C4-2B (cell line): ENCODE data around the gene SLC22A25.

ENCODE experiments used
- H3K27ac ChIP-seq: fragments of 450-650 bp; 2 replicates; pipeline ENCODE4 v1.5.1; 2017
- ZFX ChIP-seq: fragments of 450-650 bp; IDR thresholded peaks from 2 replicates; pipeline ENCODE4 v1.6.1; 2017
- TF ChIP-seq, protein P1 (sequence below): fragments of 450-650 bp; conservative IDR thresholded peaks from 2 replicates; pipeline ENCODE4 v1.5.1; 2017; ENCODE audit warnings: mild to moderate bottlenecking

Gene SLC22A25

DNA sequence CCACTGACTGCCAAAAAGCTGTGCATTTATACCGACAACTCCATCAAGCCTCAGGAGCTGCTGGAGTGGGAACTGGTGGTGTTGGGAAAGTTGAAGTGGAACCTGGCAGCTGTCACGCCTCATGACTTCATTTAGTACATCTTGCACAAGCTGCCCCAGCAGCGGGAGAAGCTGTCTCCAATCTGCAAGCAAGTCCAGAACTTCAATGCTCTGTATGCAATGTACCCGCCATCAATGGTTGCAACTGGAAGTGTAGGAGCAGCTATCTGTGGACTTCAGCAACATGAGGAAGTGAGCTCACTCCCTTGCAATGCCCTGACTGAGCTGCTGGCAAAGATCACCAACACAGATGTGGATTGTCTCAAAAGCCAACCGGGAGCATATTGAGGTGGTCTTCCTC, at the start of gene SLC22A25:
Gene SLC22A25, minus strand, starts transcription at position 67 of the 400 bp plus-strand sequence. CDS start 13,947 bp downstream, outside the sequence.
- TF ChIP-seq, protein P1, sequence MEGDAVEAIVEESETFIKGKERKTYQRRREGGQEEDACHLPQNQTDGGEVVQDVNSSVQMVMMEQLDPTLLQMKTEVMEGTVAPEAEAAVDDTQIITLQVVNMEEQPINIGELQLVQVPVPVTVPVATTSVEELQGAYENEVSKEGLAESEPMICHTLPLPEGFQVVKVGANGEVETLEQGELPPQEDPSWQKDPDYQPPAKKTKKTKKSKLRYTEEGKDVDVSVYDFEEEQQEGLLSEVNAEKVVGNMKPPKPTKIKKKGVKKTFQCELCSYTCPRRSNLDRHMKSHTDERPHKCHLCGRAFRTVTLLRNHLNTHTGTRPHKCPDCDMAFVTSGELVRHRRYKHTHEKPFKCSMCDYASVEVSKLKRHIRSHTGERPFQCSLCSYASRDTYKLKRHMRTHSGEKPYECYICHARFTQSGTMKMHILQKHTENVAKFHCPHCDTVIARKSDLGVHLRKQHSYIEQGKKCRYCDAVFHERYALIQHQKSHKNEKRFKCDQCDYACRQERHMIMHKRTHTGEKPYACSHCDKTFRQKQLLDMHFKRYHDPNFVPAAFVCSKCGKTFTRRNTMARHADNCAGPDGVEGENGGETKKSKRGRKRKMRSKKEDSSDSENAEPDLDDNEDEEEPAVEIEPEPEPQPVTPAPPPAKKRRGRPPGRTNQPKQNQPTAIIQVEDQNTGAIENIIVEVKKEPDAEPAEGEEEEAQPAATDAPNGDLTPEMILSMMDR, result no peak
- TF ChIP-seq ZFX, result no peak
- H3K27ac ChIP-seq, result no peak within 1 kb of the TSS

DNA sequence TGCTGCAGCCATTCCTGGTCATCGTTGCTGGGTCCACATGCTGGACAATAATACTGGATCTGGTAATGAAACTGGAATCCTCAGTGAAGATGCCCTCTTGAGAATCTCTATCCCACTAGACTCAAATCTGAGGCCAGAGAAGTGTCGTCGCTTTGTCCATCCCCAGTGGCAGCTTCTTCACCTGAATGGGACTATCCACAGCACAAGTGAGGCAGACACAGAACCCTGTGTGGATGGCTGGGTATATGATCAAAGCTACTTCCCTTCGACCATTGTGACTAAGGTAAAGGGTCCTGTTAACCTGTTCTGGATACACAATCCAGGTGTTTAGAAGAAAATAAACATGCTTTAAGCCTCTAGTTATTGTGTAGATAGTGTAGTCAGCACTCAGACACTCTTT, 46.9 kb upstream of the SLC22A25 start:
- peak overlapping the region; percentile 68 for H3K27ac ChIP-seq
- TF ChIP-seq ZFX, result no peak
- TF ChIP-seq, protein P1, result no peak

DNA sequence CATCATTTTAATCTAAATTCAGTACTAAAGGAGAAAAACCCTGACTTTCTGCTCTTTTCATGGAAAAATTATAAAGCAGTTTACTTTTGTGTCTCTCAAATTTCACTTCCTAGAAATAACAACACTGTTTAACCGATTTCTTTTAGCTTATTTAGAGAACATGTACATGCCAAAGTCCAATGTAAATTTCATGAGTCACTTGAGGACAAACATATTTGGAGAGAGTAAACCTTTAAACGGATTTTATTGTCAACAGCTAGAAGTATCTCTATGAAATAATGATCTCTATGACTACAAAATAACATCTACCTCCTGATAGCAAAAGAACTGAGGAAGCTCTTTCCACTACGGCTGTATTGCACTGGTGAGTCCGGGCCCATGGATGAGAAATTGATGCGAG, 46.3 kb upstream of the SLC22A25 start:
- no peak for TF ChIP-seq ZFX
- TF ChIP-seq, protein P1, result no peak
- H3K27ac ChIP-seq, result peak overlapping the region; percentile 68; the same call in 1 of the 2 replicates

GRCh38 chr11:63282579-63282978, 39.2 kb upstream of the SLC22A25 start:
- no peak for TF ChIP-seq ZFX
- TF ChIP-seq, protein P1, result no peak
- no peak overlapping the region for H3K27ac ChIP-seq

DNA sequence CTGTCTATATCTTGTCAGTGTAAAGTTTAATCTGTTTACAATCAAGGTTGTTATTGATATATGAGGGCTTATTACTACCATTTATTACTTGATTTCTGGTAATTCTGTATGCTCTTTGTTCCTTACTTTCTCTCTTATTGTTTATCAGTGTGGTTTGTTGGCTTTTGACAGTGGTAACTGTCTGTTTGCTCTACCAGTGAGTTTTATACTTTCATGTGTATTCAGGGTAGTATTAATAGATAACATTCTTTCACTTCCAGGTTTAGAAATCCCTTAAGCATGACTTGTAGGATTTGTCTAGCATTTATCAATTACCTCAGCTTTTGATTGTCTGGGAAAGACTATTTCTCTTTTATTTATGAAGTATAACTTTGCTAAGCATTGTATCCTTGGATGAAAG, 37.5 kb upstream of the SLC22A25 start:
- TF ChIP-seq ZFX, result no peak
- TF ChIP-seq, protein P1, result no peak
- H3K27ac ChIP-seq, result no peak overlapping the region

- TF ChIP-seq, protein P1, result peak; percentile 4; the same call in 1 of the 2 replicates
- no peak for TF ChIP-seq ZFX
- H3K27ac ChIP-seq, result no peak overlapping the region
Measured at GRCh38 chr11:63277345-63277943, 34.0 kb upstream of the SLC22A25 start.

- H3K27ac ChIP-seq, result no peak overlapping the region
- TF ChIP-seq ZFX, result no peak
- TF ChIP-seq, protein P1, result peak; percentile 55
Measured at GRCh38 chr11:63274776-63275175, 31.4 kb upstream of the SLC22A25 start.
